Smooth muscle cell of the brain vasculature (primary cell): ENCODE results near the gene TM9SF3.

ENCODE experiments used
- DNase-seq: peaks from one replicate; pipeline ENCODE4 v3.0.0-alpha.2; 2012; ENCODE audit warnings: low read depth, low spot score

Gene TM9SF3

GRCh38 chr10:96470116-96470743 lies 116.6 kb downstream of the TM9SF3 start:
- DNase-seq, result no peak

- DNase-seq, result no peak
These were observed 118.0 kb downstream of the TM9SF3 start for GRCh38 chr10:96468845-96469244.
